GM19239 (cell line): ENCODE data around the gene ERICH6.
"Not testable (repeated sequence)": the region's sequence is repeated elsewhere in the genome, so short reads cannot be mapped to it uniquely, and the experiment has no call there.

Experiments used
- DNase-seq: peaks from one replicate; pipeline ENCODE4 v3.0.0; 2011; ENCODE audit warnings: low spot score; ENCODE audit not compliant: insufficient read length
- FAIRE-seq: peaks from 2 replicates; lab custom pipeline; 2011; peaks lifted over from hg19 to GRCh38; lab: Jason Lieb, UNC

The ERICH6 gene

GRCh38 chr3:150623945-150624344 is 79.8 kb downstream of the ERICH6 start:
- FAIRE-seq, result no peak
- DNase-seq, result no peak

- DNase-seq, FAIRE-seq: not testable (repeated sequence)
These were observed 80.8 kb downstream of the ERICH6 start for GRCh38 chr3:150622955-150623354.

GRCh38 chr3:150620002-150620689 is 83.6 kb downstream of the ERICH6 start:
- DNase-seq (no peak), FAIRE-seq (peak; percentile 11)

- DNase-seq (no peak), FAIRE-seq (no peak)
These were observed 89.8 kb downstream of the ERICH6 start for GRCh38 chr3:150613709-150614480.

GRCh38 chr3:150613034-150613433 is 90.7 kb downstream of the ERICH6 start:
- FAIRE-seq (no peak), DNase-seq (no peak)

- FAIRE-seq (no peak), DNase-seq (no peak)
These were observed 91.2 kb downstream of the ERICH6 start for GRCh38 chr3:150612494-150612893.

GRCh38 chr3:150611666-150612065 is 92.1 kb downstream of the ERICH6 start:
- DNase-seq (no peak), FAIRE-seq (no peak)

- FAIRE-seq, result no peak
- no peak for DNase-seq
These were observed 92.9 kb downstream of the ERICH6 start for GRCh38 chr3:150610785-150611184.

GRCh38 chr3:150609988-150610387 is 93.7 kb downstream of the ERICH6 start:
- no peak for DNase-seq
- peak; percentile 8 for FAIRE-seq
